HG03060 (cell line): ENCODE results near the gene USP25.
A peak's percentile ranks its signal among the peaks of the same experiment; 100 is the strongest.

Experiments used
- ATAC-seq: cut with Tn5 transposase; IDR thresholded peaks from one replicate; pipeline ENCODE4 v1.9.1; 2021; ENCODE audit warnings: low read depth, moderate number of reproducible peaks; ENCODE audit not compliant: unreplicated experiment

Gene USP25, protein sequence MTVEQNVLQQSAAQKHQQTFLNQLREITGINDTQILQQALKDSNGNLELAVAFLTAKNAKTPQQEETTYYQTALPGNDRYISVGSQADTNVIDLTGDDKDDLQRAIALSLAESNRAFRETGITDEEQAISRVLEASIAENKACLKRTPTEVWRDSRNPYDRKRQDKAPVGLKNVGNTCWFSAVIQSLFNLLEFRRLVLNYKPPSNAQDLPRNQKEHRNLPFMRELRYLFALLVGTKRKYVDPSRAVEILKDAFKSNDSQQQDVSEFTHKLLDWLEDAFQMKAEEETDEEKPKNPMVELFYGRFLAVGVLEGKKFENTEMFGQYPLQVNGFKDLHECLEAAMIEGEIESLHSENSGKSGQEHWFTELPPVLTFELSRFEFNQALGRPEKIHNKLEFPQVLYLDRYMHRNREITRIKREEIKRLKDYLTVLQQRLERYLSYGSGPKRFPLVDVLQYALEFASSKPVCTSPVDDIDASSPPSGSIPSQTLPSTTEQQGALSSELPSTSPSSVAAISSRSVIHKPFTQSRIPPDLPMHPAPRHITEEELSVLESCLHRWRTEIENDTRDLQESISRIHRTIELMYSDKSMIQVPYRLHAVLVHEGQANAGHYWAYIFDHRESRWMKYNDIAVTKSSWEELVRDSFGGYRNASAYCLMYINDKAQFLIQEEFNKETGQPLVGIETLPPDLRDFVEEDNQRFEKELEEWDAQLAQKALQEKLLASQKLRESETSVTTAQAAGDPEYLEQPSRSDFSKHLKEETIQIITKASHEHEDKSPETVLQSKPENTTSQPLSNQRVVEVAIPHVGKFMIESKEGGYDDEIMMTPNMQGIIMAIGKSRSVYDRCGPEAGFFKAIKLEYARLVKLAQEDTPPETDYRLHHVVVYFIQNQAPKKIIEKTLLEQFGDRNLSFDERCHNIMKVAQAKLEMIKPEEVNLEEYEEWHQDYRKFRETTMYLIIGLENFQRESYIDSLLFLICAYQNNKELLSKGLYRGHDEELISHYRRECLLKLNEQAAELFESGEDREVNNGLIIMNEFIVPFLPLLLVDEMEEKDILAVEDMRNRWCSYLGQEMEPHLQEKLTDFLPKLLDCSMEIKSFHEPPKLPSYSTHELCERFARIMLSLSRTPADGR

DNA sequence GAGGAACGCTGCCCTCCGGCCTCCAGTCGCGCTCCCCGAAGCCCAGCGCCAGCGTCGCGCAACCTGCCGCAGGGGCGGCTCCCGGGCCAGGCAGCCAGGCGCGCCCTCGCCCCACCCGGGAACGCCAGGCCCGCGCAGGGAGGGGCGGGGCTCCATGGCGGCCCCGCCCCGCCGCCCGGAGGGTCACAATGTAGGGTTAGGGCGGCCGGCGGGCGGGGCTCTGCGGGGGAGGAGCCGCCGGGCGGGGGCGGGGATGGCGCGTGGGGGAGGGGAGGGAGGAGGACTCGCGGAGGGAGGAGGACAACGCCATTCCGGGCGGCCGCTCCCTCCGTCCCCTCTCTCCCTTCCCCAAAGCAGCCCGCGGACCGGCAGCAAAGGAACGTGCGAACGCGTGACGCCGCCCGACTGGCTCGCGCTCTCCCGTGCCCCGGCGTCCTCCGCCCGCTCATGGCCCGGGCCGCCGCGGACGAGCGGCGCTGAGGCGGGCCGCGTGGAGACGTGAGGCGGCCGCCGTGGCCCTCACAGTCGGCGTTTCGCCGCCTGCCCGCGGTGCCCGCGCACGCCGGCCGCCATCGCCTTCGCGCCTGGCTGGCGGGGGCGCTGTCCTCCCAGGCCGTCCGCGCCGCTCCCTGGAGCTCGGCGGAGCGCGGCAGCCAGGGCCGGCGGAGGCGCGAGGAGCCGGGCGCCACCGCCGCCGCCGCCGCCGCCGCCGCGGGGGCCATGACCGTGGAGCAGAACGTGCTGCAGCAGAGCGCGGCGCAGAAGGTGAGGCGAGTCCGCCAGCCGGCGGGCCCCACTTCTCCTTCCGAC lies at the start of gene USP25:
Gene USP25, plus strand, starts transcription at position 309 of the 810 bp plus-strand sequence. Its CDS starts 412 bp downstream, at position 721.
- peak; percentile 21 for ATAC-seq

DNA sequence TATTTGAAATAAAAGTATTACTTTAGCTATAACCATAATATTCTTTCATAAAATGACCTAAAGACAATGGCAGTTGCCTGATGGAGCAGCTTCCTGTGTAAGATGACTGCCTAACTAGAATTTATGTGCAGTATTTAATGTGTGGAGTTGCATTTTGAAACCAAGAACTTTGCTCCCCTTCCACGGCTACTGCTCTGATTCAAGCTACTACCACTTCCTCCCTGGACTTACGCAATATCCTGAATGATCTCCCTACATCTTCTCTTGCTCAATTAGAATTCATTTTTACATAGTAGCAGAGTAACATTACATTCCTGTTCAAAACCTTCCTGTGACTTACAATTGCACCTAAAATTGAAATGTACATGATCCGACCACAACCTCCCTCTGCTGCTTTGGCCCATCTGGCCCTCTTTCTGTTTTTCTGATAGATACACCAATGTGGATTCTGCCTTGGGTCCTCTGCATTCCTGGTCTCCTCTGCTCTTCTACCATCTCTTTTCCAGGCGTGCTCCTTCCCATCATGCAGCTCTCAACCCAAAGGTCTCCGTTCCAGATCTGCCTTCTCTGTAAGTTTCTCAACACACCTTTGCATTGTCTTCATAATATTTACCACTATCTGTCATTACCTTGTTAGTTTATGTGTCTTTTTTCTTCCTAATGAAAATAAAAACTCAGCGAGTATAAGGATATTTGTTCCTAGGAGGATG lies 47.4 kb upstream of the USP25 start:
- ATAC-seq = no peak

DNA sequence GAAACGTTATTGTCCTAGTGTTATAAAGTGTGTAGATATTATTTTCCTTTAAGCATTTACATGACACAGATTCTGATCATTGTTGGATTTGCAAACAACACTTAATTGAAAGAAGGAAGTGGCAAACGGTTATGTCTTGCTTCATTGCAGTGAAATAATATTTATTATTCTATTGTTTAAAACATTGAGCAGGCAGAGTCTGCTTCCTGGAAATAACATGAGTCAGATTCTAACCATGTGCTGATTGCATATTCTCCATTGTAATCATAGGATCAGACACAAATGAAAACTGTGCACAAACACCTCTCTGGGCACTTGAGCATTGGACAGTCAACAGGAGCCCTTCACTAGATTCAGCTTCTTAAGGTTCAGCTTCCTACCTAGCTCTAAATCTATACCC lies 46.8 kb upstream of the USP25 start:
- ATAC-seq = no peak

DNA sequence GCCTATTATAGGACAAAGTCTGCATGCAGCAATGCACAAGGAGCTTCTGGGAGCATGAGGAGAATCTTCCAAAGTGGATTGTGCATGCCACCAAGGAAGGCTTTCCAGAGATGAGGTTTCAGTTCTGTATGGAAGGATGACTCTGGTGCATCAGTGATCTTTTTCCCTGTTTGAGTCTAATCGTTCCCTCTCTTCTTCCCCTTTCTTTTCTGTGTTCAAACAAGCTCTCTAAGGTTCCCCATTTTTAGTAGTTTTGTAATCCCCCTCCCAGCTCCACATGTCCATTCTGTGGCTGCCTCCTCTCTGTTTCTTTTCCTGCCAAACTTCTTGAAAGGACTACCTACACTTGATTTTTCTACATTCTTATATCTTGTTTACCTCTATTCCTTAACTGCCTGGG lies 43.3 kb upstream of the USP25 start:
- ATAC-seq = no peak

DNA sequence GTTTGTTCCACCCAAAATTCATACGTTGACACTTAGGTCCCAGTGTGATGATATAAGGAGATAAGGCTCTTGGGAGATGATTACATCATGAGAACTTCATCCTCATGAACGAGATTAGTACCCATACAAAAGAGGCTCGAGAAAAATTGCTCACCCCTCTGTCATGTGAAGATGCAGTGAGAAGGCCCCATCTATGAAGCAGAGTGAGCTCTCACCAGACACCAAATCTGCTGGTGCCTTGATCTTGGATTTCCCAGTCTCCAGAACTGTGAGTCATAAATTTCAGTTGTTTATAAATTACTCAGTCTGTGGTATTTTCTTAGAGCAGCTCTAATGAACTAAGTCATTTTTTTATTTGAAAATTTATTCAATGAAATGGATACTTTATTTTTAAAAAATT lies 42.6 kb upstream of the USP25 start:
- no peak for ATAC-seq

DNA sequence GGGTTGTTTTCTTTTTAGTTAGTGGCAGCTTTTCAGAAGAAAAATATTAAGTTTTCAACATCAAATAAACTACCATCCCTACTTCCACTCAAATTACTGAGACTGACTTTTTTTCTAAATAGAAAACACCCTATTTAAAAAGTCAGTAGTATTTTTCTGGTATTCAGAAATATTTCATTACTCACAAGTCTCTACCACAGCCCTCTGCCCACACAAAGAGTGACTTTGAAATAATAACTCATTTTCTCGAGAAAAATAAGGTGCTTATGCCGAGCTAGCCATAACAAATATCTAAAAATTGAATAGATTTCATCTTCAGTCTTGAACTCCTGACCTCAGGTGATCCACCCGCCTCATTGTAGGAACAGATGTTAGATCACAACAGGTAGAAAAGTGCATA lies 41.8 kb upstream of the USP25 start:
- no peak for ATAC-seq

DNA sequence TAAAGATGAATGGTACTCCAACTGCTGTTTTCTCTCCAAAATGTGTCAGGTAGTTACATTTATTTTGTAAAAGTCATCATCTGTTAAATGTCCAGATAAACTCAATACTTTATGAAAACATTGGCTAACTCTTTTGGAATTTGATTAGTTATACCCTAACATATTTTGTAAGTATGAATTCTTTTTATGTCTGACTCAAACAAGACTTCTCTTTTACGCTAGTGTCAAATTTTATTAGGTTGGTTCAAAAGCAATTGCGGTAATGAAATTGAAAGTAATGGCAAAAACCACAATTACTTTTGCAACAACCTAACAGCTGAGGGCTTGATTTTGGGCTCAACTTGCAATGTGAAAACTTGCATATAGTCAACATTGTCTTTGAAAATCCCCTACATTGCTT lies 41.0 kb upstream of the USP25 start:
- no peak for ATAC-seq

DNA sequence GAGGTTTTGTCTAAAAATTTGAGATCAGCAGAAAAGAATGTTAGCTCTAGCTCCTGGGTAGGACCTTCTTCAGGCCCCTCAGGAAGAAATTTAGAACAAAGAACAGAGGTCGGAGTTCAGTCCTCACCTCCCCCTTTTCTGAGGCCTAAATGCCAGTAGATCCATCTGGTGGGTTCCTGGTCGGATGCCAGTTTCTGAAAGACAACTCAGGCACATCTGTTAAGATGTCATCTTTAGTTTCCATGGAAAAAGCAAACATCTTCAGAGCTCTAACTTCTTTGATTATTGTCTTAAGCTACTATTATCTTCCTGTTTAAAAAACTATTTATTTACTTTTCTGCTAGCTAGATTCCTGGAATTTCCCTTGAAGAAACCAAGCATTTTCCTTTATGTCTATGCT lies 37.1 kb upstream of the USP25 start:
- no peak for ATAC-seq

DNA sequence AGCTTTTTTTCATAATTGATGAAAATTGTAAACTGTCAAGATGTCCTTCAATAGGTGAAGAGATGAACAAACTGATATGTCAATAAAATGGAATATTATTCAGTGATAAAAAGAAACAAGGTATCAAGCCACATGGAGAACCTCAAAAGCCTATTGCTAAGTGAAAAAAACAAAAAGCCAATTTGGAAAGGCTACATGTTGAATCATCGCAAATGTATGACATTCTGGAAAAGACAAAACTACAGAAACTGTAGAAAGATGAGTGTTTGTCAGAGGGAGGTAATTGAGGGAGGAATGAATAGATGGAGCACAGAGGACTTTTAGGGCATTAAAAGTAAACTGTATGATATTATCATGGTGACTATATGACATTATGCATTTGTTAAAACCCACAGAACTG lies 34.5 kb upstream of the USP25 start:
- no peak for ATAC-seq

DNA sequence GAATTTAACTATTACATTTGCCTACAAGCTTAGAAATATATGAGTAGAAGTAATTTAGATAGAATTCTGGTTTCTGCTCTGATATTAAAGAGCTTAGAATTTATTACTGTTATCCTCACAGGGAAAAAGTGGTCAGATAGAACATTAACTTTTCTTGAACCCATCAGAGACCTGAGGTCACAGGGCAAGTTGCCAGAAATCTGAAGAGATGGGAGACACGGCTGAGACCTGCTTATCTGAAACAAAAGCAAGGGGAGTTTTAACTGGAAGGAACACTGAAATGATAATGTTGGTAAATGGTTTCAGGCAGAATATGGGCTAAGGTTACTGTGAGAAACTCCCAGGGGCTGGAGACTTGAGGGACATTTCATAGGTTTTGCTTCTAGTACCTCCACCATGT lies 28.0 kb upstream of the USP25 start:
- no peak for ATAC-seq

DNA sequence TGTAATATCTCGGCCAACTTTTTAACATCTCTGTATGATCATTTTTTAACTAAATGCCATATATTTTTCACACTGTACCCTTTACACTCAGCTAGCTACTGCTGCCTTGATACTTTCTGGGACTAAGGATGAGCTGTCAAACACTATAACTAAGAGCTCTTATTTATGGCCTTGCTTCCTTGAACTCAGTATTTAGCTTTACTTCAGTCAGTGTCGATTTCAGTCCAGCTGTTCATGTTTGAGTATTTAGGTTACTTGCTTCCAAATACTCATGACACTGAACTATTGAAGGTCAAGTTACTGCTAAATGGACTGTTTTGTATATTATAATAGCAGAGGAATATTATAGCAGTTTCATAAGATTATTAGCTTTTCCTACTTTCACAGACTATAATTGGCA lies 25.9 kb upstream of the USP25 start:
- no peak for ATAC-seq

DNA sequence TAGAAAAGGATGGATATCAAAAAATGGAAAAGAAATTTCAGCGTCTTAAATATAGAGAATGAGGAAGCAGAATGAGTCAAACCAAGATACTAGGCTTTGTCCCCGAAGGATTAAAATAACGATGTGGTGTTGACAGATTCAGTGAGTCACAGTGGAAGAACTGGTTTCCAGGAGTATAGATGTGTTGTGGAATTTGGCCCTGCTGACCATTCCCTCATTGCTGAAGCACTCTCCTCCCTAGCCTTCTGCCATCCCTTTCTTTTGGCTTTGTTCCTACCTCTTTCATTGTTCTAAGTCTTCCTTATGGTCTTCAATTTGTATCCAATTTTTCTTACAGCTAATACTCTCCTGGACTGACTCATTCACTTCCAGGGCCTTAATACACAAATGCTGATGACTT lies 23.1 kb upstream of the USP25 start:
- no peak for ATAC-seq

DNA sequence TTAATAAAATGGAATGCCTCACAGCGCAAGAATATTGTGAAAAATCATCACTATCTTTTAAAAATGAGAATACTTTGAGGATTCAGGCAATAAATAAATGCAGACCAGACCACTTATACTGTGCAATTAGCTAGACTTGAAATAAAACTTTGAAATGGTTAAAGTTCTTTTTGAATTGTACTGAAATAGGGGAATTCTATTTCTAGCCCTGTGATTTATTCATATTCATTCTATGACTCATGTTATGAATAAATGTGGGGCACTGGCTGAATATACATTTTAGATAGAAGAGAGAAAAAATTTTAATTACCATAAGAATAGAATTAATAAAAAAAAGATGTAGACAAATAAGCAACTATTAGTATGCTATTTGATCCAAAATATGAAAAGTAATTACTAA lies 16.4 kb upstream of the USP25 start:
- no peak for ATAC-seq

DNA sequence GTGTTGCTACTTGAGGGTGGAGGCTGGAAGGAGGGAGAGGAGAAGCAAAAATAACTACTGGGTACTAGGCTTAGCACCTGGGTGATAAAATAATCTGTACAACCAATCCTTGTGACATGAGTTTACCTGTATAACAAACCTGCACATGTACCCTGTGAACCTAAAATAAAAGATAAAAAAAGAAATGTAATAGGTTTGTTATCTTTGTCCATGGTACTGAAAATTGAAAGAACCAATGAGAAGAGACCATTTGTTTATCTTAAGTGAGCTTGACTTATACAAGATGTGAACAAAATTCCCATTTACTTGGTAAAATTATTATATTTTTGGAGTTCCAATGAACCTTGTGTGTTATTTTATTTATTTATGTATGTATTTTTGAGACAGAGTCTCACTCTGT lies 11.1 kb upstream of the USP25 start:
- ATAC-seq = no peak

DNA sequence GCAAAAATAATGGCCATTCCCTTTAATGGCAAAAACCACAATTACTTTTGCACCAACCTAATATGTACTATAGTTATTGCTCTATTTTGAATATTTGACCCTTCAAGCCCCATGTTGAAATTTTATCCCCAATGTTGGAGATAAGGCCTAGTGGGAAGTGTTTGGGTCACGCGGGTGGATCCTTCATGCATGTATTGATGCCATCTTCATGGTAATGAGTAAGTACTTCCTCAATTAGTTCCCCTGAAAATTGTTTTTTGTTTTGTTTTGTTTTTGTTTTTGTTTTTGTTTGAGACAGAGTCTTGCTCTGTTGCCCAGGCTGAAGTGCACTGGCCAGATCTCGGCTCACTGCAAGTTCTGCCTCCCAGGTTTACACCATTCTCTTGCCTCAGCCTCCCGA lies 9.8 kb upstream of the USP25 start:
- no peak for ATAC-seq

DNA sequence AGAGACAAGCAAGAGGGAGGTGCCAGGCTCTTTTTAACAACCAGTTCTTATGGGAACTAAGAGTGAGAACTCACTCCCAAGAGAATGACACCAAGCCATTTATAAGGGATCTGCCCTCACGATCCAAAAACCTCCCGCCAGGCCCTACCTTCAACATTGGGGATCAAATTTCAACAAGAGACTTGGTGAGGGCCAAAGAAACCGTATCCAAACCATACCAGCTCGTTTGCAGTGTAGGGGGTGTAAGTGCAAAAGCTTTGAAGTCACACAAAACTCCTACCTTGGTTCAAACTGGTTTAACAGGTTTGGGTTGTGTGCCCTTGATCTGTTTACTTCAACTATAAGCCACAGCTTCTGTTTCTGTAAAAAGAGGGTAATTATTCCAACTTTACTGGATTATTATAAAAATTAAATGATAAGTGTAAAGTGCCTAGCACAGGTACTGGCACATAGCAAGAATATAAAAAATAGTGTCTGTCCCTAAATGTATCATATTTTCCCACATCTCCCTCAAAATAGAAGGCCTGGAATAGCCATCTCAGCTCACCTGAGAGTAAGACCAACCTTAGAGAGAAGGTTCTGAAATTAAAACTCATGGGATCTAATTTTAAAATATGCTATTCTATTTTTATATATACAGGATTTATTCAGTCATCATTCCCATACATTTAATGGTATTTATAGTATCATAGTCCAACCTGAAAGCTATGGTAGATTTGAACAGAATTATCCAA lies 7.0 kb upstream of the USP25 start:
- ATAC-seq = no peak

DNA sequence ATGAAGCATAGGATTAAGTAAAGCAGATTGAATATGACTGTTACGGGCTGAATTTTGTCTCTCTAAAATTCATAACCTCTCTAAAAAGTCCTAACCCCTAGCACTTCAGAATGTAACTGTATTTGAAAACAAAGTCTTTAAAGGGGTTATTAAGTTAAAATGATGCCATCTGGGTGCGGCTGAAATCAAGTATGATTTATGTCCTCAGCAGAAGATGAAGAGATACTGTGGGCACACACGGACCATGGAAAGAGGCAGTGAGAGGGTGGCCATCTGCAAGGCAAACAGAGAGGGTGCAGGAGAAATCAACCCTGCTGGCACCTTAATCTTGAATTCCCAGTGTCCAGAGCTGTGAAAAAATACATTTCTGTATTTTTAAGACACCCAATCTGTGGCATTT lies 3.8 kb upstream of the USP25 start:
- ATAC-seq = no peak

DNA sequence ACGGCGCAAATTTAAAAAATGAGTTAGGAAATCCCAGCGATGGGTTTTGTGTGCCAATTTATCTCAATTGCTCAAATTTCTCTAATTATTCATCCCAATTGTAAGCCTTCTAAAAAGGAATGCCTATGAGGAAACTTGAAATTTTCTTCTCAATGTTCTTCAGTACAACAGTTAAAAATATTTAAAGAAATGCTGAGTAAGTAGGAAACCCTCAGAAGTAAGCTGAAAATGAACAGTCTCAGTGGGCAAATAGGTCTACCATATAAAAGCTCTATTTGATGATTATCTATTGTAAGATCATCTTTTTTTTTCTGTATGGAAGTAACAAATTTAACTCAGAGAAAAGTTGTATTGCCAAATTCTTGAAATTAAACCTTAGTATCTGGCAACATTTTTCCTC lies 1.7 kb upstream of the USP25 start:
- ATAC-seq = no peak

DNA sequence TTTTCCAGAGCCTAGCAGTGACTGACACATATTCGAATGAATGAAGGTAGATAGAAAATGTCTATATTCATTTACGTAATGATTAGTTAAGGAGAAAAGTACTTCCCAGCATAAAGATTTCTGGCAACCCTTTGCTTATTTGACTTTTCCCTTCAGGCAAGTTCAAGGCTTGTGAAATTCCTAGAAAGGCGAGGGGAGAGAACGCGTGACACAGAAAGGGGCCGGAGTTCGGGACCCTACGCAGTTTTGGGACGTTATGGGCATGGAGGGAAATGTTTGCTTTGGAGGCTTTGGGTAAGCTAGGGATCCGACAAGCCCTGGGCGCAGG lies 472 bp upstream of the USP25 start:
- ATAC-seq = no peak
